Choroid plexus epithelial cell (primary cell): ENCODE results near the gene BCAM.

ENCODE experiments used
- DNase-seq: peaks from one replicate; pipeline ENCODE4 v3.0.0-alpha.2; 2010; ENCODE audit warnings: low read depth
- H3K4me3 ChIP-seq: 2 replicates; pipeline ENCODE4 v1.5.1; 2011; ENCODE audit warnings: low read depth, mild to moderate bottlenecking, control low read depth, low read length, moderate library complexity
- TF ChIP-seq, protein P1 (sequence below): conservative IDR thresholded peaks from 2 replicates; pipeline ENCODE4 v1.5.1; 2011; ENCODE audit warnings: low read depth, mild to moderate bottlenecking, control low read depth, inconsistent platforms, low read length, moderate library complexity

BCAM gene

DNA sequence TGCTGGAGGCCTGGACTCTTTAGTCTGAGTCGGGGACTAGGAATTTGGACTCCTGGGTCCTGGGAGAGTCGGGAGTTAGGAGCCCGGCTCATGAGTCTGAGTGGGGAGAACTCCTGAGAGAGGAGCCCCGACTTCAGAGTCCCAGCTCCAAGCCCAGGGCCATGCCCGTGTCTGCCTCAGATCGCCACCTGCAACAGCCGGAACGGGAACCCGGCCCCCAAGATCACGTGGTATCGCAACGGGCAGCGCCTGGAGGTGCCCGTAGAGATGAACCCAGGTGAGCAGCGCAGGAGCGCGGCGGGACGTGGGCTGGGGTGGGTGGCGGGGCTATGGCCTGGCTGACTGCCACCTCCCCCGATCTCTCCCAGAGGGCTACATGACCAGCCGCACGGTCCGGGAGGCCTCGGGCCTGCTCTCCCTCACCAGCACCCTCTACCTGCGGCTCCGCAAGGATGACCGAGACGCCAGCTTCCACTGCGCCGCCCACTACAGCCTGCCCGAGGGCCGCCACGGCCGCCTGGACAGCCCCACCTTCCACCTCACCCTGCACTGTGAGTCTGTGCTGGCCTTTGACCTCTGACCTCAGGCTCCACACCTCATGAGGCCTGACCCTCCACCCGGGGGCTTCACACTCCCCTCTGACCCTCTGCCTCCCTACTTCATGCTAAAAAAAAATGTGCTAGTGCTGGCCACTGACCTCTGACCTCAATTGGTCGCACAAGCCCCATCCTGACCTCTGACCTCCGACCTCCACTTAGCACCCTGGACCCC, 4.4 kb downstream of the BCAM start:
- H3K4me3 ChIP-seq, result no peak overlapping the region
- TF ChIP-seq, protein P1, sequence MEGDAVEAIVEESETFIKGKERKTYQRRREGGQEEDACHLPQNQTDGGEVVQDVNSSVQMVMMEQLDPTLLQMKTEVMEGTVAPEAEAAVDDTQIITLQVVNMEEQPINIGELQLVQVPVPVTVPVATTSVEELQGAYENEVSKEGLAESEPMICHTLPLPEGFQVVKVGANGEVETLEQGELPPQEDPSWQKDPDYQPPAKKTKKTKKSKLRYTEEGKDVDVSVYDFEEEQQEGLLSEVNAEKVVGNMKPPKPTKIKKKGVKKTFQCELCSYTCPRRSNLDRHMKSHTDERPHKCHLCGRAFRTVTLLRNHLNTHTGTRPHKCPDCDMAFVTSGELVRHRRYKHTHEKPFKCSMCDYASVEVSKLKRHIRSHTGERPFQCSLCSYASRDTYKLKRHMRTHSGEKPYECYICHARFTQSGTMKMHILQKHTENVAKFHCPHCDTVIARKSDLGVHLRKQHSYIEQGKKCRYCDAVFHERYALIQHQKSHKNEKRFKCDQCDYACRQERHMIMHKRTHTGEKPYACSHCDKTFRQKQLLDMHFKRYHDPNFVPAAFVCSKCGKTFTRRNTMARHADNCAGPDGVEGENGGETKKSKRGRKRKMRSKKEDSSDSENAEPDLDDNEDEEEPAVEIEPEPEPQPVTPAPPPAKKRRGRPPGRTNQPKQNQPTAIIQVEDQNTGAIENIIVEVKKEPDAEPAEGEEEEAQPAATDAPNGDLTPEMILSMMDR, result peak; percentile 15
- no peak for DNase-seq

DNA sequence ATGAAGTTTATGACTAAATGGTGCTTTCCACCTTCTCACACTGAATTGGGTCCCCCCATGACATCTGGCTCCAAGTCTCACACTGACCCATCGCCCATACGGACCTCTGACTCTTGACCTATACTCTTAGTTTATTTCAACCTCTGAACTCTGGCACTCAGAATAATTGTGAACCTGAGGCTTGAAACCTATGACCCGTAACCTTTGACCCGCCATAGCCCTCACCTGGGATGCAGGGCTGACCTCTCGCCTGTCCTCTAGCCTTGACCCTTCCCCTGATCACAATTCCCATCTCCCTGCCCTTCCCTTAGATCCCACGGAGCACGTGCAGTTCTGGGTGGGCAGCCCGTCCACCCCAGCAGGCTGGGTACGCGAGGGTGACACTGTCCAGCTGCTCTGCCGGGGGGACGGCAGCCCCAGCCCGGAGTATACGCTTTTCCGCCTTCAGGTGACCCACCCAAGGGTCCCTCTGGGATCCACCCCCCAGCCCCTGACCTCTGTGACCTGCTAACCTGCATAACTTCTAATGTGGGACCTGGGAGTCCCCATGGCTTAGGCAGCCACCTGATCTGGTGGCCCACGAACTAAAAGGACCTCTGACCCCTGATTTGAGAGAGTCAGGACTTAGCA, 5.1 kb downstream of the BCAM start:
- TF ChIP-seq, protein P1, result no peak
- no peak for DNase-seq
- no peak overlapping the region for H3K4me3 ChIP-seq

DNA sequence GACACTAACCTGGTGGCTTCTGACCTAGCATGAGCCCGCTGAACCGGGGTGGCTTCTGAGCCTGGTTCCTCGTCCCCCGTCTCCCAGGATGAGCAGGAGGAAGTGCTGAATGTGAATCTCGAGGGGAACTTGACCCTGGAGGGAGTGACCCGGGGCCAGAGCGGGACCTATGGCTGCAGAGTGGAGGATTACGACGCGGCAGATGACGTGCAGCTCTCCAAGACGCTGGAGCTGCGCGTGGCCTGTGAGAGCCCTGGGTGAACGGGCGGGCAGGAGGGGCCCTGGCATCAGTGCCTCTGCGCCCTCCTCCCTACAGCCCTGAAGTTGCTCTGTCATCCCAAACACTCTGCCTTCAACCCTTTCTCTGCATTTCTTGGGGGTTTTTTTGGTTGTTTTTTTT, 5.6 kb downstream of the BCAM start:
- TF ChIP-seq, protein P1, result no peak
- H3K4me3 ChIP-seq, result no peak overlapping the region
- no peak for DNase-seq

DNA sequence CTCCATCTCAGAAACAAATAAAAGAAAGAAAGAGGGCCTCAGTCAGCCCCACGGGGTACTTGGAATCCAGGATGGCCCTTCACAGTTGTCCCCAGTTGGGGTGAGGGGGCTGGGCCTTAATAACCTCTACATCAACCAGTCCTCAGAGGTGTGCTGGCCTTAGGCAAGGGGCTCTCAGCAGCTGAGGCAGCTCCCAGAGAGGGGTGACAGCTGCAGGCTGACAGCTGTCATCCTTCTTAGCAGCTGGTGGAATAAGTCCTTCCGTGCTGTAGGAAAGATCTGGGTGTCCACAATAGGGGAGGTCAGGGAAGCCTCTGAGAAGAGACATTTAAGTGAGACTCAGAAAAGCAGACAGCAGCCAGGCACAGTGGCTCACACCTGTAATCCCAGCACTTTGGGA, 7.4 kb downstream of the BCAM start:
- TF ChIP-seq, protein P1, result no peak
- no peak overlapping the region for H3K4me3 ChIP-seq
- no peak for DNase-seq

DNA sequence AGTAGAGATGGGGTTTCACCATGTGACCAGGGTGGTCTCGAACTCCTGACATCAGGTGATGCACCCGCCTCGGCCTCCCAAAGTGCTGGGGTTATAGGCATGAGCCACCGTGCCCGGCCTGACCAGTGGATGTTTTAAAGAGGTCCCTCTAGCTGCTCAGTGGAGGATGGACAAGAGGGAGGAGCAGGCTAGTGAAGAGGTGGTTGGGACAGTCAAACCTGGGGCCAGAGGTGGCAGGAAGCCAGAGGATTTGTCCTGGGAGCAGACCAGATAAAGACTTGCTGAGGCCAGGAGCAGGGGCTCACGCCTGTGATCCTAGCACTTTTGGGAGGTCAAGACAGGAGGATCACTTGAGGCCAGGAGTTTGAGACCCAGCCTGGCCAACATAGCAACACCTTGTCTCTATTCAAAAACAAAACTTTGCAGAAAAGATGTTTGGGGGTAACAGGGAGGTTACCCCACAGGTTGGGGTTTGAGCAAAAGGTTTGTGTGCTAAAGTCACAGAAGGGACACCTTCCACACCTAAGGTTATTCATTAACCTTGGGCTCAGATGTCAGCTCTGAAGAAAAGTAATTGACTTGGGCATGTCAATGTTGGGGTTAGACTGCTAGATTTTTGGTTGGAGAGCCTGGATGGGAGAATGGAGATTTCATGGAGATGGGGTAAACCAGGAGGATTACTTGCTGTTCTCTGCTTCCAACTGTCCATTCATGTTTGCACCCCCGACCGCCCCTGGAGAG, 9.0 kb downstream of the BCAM start:
- no peak for DNase-seq
- TF ChIP-seq, protein P1, result no peak
- no peak overlapping the region for H3K4me3 ChIP-seq

- DNase-seq, result no peak
- TF ChIP-seq, protein P1, result no peak
- H3K4me3 ChIP-seq, result no peak overlapping the region
These were observed 9.6 kb downstream of the BCAM start for GRCh38 chr19:44818466-44819031.
